Measurements from ENCODE around the gene GDF9.

DNA sequence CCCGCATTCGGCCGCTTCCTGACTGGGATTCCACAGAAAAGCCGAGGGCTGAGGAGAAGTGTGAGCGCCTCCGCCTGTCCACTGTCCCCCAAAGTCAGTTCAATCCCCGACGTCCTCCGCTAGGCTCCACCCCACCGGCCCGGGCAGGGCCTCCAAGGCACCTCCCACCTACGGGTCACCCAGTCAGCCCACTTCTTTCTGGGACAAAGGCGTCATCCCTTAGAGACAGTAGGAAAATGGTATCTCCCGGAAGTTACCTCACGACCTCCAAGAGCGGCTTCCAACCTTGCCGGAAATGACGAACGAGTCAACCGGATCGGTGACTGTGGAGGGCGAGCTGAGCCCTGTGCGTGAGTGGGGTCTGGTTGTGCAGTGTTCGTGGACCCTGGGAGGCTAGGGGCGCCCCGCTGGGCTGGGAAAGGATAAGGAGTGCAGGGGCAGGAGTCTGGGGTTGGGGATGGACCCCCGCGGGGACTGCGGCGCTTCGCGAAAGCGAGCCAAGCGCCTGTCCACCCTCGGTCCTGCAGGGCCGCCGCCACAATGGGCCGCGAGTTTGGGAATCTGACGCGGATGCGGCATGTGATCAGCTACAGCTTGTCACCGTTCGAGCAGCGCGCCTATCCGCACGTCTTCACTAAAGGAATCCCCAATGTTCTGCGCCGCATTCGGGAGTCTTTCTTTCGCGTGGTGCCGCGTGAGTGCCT lies at the start of gene GDF9, which contains the start of gene UQCRQ:
- TF ChIP-seq, protein P1, sequence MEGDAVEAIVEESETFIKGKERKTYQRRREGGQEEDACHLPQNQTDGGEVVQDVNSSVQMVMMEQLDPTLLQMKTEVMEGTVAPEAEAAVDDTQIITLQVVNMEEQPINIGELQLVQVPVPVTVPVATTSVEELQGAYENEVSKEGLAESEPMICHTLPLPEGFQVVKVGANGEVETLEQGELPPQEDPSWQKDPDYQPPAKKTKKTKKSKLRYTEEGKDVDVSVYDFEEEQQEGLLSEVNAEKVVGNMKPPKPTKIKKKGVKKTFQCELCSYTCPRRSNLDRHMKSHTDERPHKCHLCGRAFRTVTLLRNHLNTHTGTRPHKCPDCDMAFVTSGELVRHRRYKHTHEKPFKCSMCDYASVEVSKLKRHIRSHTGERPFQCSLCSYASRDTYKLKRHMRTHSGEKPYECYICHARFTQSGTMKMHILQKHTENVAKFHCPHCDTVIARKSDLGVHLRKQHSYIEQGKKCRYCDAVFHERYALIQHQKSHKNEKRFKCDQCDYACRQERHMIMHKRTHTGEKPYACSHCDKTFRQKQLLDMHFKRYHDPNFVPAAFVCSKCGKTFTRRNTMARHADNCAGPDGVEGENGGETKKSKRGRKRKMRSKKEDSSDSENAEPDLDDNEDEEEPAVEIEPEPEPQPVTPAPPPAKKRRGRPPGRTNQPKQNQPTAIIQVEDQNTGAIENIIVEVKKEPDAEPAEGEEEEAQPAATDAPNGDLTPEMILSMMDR (conservative IDR thresholded peaks at IDR 0.05) = peak; percentile 35
- TF ChIP-seq ZFX (IDR thresholded peaks at IDR 0.05) = peak; percentile 86

All from C4-2B (cell line).